H1 (cell line): ENCODE results near the gene GNA12.

Source experiments
- CBX8 ChIP-seq: fragments of 300-800, 300-1000 bp; sonication (generic); IDR thresholded peaks from 2 replicates; pipeline ENCODE4 v1.7.1; 2016; ENCODE audit warnings: low read depth, low read length, borderline replicate concordance
- EZH2 ChIP-seq: fragments of 200-600 bp; sonication (generic); IDR thresholded peaks from 2 replicates; pipeline ENCODE4 v1.7.1; 2012; ENCODE audit warnings: low read depth, mild to moderate bottlenecking, moderate library complexity, low read length, inconsistent platforms; ENCODE audit not compliant: severe bottlenecking
- KDM1A ChIP-seq: fragments of 200-600, 300-600 bp; sonication (generic); IDR thresholded peaks from 2 replicates; pipeline ENCODE4 v1.7.1; 2016; ENCODE audit warnings: mild to moderate bottlenecking, low read length, borderline replicate concordance
- POLR2A ChIP-seq, 2 experiments: IDR thresholded peaks; 1 replicate in 1 of 2; 2 replicates in 1 of 2; pipeline ENCODE4 v1.6.1; 2011; ENCODE audit warnings: low read depth in 2 of 2, low read length in 2 of 2, mild to moderate bottlenecking in 2 of 2; ENCODE audit errors: control extremely low read depth in 1 of 2
- RAD21 ChIP-seq, 2 experiments: IDR thresholded peaks in 1 of 2; conservative IDR thresholded peaks in 1 of 2; 2 replicates each; pipeline ENCODE4 v1.6.1; 2011; ENCODE audit warnings: low read depth in 2 of 2, low read length in 2 of 2, improper control_type of control experiment in 1 of 2, inconsistent platforms in 1 of 2, mild to moderate bottlenecking in 1 of 2, moderate library complexity in 1 of 2
- RFX5 ChIP-seq: IDR thresholded peaks from 2 replicates; pipeline ENCODE4 v1.6.1; 2011; ENCODE audit warnings: low read depth, low read length, improper control_type of control experiment, borderline replicate concordance
- RNF2 ChIP-seq: fragments of 200-900, 300-1000 bp; sonication (generic); IDR thresholded peaks from 2 replicates; pipeline ENCODE4 v1.7.1; 2016; ENCODE audit warnings: borderline replicate concordance, low read depth, mild to moderate bottlenecking, antibody characterized with exemption, low read length; ENCODE audit not compliant: poor library complexity, severe bottlenecking; ENCODE audit errors: missing control alignments
- SIX5 ChIP-seq: IDR thresholded peaks from 2 replicates; pipeline ENCODE4 v1.6.1; 2011; ENCODE audit warnings: mild to moderate bottlenecking, low read depth, low read length
- SUZ12 ChIP-seq: fragments of 200-600 bp; sonication (generic); IDR thresholded peaks from 2 replicates; pipeline ENCODE4 v1.6.1; 2012; ENCODE audit warnings: mild to moderate bottlenecking, inconsistent platforms, low read length, moderate library complexity, mixed read lengths
- TEAD4 ChIP-seq: IDR thresholded peaks from 2 replicates; pipeline ENCODE4 v1.6.1; 2012; ENCODE audit warnings: low read depth, low read length, inconsistent platforms, mixed read lengths
- TF ChIP-seq, protein P1 (sequence below): IDR thresholded peaks from 2 replicates; pipeline ENCODE4 v1.6.1; 2011; ENCODE audit warnings: low read length, improper control_type of control experiment
- TF ChIP-seq, protein P2 (sequence below), 3 experiments: IDR thresholded peaks; 1 replicate in 2 of 3; 2 replicates in 1 of 3; pipeline versions ENCODE4 v1.5.1 to v1.6.1; 2011; ENCODE audit warnings: low read length in 3 of 3, mild to moderate bottlenecking in 3 of 3, inconsistent platforms in 2 of 3, low read depth in 1 of 3, moderate library complexity in 1 of 3; ENCODE audit not compliant: insufficient read depth in 1 of 3; ENCODE audit errors: control extremely low read depth in 1 of 3

DNA sequence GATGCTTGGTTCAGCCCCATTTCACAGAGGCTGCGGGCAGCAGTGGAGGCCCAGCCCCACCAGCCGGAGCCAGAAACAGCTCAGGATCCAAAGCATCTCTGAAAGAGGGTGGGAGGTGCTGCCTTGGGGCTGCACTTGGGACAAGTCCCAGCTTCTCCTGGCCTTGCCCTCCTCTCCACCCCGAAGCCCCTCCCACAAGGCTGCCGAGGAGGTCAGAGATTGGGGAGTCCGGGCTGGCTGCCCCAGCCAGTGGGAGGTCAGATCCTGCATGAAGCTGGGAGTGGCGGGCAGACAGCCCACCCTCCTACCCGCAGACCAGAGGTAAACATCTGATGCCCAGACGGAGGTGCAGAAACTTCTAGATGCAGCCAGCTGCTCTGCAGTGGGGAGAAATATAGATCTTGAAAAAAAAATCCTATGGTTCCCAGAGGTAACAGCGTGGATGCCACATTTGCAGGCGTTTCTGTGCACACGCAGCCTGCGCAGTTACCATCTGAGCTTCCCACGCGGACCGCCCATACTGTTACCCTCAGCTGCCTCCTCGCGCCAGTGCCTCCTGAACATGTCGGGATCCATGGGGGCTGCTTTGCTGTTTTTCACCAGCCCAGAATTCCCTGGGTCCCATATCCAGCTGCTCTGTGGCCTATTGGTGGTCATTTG is 36.9 kb upstream of the GNA12 start:
- TF ChIP-seq, protein P1, sequence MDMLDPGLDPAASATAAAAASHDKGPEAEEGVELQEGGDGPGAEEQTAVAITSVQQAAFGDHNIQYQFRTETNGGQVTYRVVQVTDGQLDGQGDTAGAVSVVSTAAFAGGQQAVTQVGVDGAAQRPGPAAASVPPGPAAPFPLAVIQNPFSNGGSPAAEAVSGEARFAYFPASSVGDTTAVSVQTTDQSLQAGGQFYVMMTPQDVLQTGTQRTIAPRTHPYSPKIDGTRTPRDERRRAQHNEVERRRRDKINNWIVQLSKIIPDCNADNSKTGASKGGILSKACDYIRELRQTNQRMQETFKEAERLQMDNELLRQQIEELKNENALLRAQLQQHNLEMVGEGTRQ = no peak
- TF ChIP-seq, protein P2, sequence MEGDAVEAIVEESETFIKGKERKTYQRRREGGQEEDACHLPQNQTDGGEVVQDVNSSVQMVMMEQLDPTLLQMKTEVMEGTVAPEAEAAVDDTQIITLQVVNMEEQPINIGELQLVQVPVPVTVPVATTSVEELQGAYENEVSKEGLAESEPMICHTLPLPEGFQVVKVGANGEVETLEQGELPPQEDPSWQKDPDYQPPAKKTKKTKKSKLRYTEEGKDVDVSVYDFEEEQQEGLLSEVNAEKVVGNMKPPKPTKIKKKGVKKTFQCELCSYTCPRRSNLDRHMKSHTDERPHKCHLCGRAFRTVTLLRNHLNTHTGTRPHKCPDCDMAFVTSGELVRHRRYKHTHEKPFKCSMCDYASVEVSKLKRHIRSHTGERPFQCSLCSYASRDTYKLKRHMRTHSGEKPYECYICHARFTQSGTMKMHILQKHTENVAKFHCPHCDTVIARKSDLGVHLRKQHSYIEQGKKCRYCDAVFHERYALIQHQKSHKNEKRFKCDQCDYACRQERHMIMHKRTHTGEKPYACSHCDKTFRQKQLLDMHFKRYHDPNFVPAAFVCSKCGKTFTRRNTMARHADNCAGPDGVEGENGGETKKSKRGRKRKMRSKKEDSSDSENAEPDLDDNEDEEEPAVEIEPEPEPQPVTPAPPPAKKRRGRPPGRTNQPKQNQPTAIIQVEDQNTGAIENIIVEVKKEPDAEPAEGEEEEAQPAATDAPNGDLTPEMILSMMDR (IDR thresholded peaks at IDR 0.05; ENCODE audit: control extremely low read depth in 1 of 3, insufficient read depth in 1 of 3, low read depth in 1 of 3, low read length in 3 of 3) = no peak
- TF ChIP-seq EZH2 = no peak
- TF ChIP-seq RFX5 = no peak
- no peak for TF ChIP-seq TEAD4
- no peak for TF ChIP-seq CBX8
- TF ChIP-seq POLR2A (IDR thresholded peaks at IDR 0.05; ENCODE audit: control extremely low read depth in 1 of 2, low read depth in 2 of 2, low read length in 2 of 2) = no peak
- no peak for TF ChIP-seq RNF2
- TF ChIP-seq SIX5 = no peak
- TF ChIP-seq SUZ12 = no peak
- no peak for TF ChIP-seq RAD21 (IDR thresholded peaks at IDR 0.05 in 1 of 2, conservative IDR thresholded peaks at IDR 0.05 in 1 of 2; ENCODE audit: low read depth in 2 of 2, low read length in 2 of 2)
- TF ChIP-seq KDM1A = no peak
